ENCODE data around the gene POU6F2.
"Not testable (repeated sequence)": the region's sequence is repeated elsewhere in the genome, so short reads cannot be mapped to it uniquely, and the experiment has no call there.

POU6F2 gene

DNA sequence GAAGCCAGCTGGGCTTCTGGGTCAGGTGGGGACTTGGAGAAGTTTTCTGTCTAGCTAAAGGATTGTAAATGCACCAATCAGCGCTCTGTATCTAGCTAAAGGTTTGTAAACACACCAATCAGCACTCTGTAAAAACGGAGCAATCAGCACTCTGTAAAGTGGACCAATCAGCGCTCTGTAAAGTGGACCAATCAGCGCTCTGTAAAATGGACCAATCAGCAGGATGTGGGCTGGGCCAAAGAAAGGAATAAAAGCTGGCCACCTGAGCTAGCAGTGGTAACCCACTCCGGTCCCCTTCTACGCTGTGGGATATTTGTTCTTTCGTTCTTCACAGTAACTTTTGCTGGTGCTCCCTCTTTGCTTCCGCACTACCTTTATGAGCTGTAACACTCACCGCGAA is 216.7 kb downstream of the POU6F2 start:
- not testable (repeated sequence) for DNase-seq

DNA sequence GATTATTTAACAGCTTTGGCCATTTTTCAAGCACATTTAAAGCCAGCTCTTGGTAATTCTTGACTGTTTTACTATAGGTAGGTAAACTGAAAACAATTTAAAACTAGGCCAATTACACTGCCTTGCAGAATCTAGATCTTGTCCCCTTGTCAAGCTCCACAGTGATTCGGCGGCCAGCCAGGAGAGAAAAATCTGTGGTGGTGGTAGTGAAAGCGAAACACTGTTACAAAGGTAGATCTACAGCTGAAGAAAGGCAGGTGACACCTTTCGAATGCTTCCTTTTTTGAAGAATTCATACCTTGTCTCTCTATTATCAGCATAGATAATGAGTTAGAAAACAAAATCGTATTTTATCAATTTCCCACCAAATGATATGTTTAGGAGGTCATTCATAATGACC is 218.3 kb downstream of the POU6F2 start:
- no peak for DNase-seq

DNA sequence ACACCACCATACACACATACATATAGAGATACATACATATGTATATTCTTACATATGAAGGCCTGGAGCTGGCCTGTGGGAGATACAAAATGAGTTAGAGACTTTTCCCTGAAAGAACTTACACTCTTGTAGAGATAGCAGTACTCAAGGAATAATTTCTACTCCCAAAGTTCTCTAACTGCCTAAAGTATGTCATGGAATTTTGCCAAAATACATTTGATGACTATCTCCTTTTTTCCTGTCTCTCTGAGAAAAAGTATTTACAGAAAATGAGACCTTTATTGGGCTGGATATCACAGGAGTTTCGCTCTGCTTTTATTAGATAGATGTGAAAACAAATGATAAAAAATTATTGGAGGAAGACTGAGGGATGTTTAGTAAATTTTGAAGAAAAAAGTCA is 220.1 kb downstream of the POU6F2 start:
- no peak for DNase-seq

DNA sequence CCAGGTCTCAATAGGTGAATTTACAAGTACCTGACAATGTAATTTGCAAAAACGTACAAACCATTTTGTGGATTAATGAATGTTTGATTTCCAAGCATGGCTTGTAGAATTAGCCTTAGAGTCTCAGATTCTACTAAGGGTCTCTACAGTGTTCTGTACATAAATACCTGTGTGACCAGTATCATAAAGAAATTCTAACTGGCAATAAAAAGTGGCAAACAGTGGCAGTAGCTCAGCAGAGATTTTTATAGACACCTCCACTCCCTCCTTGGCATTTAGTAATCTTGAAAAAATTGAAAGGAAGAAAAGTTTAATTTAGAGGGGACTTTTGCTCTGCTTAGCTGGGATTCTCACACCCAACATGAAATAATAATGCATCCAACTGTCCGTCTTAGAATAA is 220.8 kb downstream of the POU6F2 start:
- DNase-seq: no peak

DNA sequence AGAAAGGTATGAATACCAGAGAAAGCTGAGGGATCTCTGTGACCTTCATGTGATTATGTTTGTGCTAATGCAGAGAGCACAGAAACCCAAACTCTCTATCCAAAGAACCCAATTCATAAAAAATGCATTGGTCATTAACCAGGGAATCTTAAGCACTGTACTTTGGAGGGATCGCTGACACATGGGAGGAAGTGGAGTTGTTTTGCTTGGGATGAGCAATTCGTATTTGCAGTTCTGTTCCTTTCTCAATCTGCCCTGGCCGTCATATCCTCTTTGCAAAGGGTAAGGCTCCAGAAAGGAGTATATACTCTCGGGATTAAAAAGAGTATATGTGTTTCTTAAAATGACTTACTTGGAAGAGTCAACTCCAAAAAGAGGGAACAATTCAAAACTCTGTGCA is 221.3 kb downstream of the POU6F2 start:
- no peak for DNase-seq

DNA sequence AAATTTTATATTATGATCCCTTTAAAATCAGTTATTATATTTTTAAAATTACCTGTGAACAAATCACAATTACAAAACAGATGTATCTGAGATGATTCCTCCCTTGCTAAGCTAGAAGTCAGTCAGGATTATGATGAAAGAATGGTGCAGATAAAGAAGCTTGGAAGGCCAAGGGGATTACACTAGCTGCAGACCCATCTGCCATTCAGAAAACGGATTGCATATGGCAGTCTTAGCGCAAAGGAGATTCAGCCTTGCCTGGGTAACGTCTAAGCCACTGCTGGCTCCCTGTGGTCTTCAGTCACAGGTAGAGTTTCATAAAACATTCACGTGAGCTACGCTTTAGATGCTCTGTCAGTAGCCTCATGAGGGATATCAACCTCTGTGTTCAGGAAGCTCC is 222.2 kb downstream of the POU6F2 start:
- no peak for DNase-seq

DNA sequence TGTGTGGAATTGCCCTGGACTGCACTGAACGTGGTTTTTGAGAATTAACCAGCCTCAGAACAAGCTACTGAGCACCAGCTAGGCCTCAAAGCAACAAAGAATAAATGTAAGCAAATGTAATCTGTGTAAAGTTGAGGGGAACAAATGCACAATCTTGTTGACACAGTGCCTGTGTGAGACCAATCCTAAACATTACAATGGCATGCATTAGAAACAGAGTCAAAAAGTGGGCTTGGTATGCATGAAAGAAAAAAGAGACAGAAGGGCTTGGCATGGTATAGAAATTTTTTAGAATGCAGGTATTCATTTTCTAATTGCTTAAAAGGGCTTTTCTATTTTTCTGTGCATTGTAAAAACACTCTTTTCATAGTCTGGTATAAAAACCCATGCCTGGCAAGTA is 224.3 kb downstream of the POU6F2 start:
- no peak for DNase-seq

DNA sequence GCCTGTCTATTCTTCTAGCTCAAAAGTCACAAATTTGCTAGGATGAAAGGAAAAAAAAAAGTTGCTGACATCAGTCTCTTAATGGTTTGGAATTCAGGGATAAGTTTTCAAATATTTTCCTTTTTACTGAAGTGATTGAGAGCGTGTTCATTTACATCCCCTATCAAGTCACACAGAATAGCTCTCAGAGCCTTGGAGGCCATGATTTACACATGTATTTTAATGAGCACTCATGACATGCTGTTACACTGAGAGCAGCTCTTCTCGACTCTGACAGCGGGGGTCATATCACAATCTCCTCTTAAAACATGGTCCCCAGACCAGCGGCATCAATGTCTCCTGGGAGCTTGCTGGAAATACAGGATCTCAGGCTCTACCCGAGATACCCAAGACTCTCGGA is 232.7 kb downstream of the POU6F2 start:
- DNase-seq: no peak

DNA sequence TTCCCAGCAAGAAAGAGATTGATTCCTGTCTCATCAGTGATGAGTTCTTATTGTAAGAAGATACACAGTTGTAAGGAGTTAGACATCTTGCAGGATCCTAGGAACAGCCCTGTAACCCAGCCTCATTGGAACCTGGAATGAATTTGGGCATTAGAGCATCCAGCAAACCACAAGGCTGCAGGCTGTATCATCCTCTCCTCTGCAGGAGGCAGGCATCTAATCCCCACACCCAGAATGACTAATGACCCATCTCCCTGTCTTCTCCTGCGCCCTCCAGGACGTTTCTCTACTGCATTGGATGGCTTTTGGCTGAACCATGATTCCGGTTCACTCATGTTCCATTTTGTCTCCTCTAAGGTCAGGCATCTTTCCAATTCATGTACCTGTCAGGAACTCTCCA is 233.9 kb downstream of the POU6F2 start:
- no peak for DNase-seq

DNA sequence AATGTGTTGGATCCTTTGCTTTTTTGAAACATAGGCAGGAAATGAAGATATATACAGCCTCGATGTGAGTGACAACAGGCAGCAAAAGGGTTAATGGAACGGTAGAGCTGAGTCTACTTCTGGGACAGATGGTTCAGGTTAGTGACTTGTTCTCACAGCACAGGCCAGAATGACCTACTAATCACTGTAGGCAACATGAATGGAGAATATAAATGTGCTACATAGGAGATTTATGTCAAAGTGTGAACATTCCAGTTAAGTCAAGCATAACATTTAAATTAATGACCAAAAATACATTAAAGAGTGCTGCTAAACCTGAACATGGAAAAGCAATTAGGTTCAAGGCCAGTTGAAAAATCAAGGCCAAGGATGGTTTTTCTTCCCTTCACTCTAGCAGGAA is 235.2 kb downstream of the POU6F2 start:
- no peak for DNase-seq

DNA sequence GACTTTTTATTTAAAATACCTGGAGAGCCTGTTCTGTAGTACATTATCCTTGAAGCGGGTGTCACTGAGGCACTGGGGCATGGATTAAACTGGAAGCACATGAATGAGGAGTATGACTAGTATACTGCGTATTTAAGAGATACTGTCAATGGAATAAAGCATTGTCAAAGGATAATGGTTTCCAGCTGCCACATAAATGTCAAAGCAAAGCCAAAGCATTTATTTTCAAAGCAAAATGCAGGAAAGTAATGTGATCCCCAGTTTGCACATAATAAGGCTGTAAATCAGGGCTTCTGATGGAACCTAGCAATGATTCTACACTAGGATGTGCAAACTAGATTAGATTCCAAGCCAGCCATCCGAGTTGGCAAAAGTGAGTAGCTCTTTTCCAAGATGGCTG is 240.1 kb downstream of the POU6F2 start:
- no peak for DNase-seq

DNA sequence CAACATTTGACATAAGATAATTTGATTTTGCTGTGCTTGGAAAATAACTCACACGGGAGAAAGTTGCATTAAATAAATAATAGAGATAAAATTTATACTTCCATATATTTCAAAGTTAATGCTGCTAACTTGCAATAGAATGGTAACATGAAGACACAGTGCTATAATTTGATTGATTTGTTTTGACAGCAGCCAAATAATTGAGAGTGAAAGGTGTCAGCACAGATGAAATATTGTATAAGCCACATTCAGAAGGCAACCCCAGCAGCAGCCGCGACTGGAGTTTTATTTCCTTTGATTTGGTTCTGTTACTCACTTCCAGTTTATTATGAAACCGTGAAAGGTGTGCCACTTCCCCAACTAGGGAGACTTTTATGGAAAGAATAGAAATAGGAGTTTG is 242.2 kb downstream of the POU6F2 start:
- DNase-seq: no peak

DNA sequence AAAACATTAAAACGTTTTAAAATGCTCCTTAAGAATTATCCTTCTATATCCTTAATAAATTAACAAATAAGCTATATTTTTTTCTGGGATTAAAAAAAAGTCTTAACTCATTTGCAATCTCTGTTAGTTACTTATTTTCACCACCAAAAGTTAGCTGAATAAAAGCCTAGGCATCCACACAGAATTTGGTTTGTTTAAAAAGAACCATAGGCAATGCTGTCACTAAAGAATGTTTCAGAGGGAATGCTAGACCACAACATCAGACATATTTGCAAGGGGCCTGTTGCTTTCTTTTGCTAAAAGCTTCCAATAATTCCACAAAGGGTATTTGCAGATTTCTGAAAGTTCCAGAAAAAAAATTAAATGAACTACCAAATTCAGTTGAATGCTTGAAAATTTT is 244.2 kb downstream of the POU6F2 start:
- no peak for DNase-seq

DNA sequence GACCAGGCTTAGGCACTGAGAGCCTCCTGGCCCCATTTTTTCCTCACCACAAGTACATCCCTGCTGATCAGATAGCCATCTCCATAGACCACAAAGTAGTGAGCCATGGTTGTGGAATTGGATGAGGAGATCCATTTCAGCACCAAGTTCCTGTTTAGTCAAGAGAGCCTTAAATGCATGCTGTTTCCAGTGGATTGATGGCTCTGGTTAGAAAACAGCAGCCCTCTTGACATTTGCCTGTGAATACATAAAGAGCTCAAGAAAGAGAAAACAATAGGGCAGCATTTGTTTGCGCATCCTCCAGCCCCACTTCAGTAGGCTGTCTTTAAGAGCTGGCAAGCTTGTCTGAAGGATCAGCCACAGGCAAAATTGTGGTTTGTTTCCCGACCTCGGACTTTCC is 251.2 kb downstream of the POU6F2 start:
- DNase-seq: no peak

DNA sequence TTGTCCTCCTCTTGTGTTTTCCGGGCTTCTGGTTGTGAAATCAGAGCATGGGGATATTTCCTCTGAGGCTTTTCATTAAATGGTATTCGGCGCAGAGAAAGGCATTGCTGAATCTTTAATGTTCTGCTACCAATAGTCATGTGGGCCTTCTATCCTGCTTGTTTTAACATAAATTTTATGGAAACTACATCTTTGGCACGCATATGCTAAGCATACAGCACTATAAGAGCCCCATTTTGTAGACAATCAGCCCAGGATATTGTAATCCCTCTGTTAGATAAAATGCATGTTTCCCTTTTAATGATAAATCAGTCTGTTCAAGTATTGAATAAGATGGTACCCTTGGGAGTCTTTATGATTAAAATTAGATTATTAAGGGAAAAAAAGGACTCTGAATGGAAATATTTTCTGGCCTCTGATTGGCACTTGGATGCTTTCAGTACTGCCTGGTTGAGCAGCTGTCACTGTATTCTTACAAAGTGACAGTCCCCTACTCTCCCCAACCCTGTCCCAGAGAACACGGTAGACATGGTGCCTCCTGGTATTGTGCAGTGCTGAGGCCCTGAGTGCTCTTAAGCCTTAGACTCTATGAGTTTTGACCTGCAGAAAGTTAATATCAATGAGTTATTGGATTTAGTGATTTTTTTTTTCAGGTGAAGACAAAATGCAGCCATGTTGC is 256.3 kb downstream of the POU6F2 start:
- DNase-seq: no peak

DNA sequence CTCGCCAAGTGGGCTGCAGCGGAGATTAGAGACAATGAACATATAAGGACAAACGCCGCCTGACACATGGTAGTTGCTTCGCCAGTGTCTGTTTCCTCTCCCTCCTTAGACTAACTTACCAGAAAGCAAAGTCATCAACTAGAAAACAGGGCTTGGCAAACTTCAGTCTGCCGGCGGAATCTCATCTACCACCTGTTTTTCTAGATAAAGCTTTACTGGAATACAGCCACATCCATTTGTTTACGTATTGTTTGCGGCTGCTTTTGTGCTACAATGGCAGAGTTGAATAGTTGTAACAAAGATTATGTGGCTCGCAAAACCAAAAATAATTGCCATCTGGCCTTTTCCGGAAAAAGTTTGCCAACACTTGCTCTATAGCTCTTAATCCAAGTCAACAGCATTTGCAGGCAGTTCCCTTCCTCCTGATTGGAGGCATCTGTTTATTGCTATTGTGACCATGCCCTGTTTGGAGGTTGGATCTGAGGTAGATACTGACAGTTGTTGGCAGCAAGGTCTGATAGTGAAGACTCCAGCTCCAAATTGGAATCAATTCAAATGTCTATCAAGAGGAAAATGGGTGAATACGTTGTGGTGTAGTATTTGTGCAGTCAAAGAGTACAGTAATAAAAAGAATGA is 260.6 kb downstream of the POU6F2 start:
- no peak for DNase-seq

DNA sequence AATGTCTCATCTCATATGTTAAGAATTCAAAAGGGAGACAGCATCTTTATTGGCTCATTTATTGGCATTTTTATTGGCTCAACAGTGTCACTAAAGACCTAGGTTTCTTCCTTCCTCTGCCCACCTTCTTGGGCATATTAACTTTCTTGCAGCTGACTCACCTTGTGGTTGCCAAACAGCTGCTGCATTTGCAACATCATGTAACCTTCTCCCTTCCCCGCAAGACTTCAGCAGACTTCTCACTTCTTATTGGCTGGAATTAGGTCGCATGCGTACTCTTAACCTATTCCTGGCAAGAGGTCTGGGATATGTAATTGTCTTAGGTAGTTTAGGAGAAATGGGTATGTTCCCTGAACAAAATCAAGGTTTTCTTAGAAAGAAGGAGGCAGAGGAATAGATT is 263.2 kb downstream of the POU6F2 start:
- DNase-seq: no peak

DNA sequence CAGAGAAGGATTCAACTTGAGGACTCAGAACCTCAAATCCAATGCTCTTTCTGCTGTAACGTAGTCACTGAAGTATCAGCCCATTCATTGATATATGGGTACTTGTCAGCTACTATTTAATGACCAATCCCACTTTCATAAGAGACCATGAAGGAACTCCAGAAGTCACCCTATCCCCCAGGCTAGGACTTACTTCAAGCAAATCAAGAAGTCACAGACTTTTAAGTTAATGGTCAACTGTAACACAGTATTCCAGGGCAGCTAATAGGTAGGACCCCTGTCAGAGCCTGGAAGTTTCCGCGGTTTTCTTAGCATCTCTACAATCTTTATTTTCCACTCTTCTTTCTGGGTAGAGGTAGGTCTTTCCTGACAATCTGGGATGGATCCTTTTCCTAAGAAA is 269.9 kb downstream of the POU6F2 start:
- DNase-seq: no peak

DNA sequence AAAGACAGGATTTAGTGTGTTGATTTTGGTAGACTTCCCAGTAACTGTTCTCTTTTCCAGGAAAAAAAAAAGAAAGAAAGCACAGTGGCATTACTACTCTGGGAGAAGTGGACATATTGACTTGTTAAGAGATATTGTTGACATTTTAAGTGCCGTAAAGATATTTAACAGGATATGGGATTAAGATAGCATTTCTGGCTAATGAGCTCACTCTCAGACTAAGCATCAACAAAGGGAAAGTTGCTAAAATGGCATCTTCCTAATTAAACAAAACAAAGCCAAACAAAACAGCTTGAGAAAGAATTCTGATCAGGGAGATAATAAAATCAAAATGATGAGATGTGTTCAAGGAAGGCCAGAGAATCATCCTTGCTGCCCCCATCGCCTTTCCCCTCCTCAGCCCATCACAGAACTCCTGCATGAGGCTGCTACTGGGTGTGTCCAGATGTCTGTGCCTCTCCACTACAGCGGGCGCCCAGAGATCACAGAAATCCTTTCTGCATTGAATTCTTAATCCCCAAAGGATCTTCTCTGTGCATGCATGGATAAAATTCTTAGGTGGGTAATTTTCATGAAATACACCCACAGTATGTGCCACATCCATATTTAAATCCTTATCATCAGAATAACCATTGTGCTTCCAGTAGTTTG is 270.5 kb downstream of the POU6F2 start:
- DNase-seq: no peak

DNA sequence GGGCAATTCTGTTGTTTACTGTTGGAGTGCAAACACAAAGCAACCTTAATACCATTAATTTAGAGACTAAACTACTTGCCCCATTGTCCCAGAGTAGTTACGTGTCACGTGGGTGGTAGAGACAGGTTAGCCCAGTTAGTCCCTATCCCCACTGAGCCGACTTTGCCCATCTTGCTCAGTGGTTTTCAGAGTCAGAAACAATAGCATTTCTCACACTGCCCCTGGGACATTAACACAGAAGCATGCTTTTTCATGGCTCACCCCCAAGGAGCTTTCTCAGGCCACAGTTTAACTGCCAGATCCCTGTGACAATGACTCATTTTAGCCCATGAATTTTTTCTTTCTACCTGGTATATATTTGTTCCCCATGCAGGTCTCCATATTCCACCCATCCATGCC is 271.0 kb downstream of the POU6F2 start:
- DNase-seq: no peak

DNA sequence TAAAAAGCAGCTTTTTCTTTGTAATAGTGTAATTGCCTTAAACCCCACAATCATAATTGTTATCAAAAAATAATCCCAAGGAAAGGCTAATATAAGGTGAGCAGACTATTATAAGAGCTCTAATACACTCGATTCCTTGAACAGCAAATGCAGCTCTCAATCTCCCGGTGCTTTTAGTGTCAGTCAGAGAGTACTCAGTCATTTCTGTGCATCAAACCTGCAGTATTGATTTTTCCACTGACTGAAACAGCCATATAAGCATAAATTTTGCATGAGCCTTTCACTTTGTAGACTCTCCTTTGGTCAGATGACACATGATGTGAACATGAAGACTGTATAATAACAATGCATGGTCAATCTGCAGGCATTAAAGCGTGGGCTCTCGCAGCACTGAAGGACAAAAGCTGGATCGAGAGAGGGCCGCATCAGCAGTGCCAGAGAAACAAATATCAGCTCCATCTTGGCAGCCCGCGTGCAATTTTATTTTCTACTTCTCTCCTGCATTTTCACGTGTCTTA is 272.0 kb downstream of the POU6F2 start:
- DNase-seq: no peak

DNA sequence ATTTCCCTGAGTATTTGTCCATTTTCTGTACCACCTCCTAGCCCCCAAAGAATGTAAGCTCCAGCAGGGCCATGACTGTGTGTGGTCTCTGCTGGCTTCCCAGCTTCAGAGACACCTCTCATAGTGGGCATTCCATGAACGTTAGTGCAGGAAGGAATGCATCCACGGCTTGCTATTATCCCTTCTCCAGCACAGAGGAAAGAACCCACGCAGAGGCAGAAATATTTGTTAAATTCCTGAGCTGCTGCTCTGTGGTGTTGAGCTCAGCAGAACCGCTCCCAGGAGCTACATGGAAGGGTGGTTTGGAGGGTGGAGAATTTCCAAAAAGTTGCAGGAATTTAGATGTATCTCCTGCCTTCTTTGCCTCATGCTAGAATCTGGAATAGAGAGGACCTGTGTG is 275.2 kb downstream of the POU6F2 start:
- DNase-seq: no peak

DNA sequence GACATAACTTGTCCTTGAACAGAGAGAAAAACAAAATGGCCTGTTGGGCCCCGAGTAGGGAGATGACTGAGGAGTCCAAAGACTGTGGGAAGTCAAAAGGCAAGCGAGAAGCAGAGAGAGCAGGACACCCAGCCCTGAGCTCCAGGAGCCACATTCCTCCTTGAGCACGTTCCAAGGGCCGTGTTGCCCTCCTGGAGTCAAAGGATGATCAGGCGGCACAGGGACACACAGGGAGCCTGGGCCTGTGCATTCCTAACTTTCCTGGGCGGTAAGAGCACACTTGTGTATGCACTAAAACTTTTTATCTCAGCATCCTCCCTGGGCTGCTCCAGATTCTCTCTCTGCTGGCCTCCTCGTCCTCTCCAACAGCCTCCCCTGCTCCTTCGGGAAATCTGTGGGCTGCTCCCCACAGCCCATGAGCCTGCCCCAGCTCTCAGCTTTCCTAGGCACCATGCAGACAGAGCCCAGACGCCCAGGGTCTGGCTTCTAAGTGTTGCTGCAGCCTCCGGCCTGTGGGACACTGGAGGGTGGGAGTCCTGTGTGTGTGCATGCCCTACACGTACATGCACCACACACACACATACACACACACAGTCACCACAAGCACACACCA is 281.8 kb downstream of the POU6F2 start:
- no peak for DNase-seq

DNA sequence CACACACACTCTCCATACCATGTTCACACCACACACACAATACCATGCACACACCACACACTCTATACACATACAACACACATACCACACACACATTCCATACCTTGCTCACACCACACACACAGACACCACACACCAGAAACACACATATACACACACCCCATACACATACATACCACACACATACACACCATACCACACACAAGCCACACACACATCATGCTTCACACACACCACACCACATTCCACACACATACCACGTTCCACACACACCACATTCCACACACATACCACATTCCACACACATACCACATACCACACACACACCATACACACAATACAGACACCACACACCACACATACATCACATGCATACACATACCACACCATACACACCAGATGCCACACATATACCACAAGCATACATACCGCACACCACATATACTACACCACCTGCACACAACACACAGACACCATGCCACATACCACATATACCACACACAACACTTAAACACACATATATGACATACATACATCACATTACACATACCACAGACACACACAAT is 282.7 kb downstream of the POU6F2 start:
- DNase-seq: no peak
